Activated CD4-positive, alpha-beta memory T cell treated with anti-CD3 and anti-CD28 coated beads for 36 hours (primary cell): Measurements from ENCODE around the gene ALPK1. TPM values are rescaled to one million over a fixed set of nuclear protein-coding genes. Genes with fewer than 3 reads are reported as not detected.

Source experiments
- CTCF ChIA-PET: fragments of 350-600 bp; sonication (Branson Sonifier 250); formaldehyde crosslinking; loops from one replicate; lab custom pipeline; 2021; ENCODE audit warnings: antibody characterized with exemption, inconsistent platforms; lab: Charles Lee
- POLR2A ChIA-PET: fragments of 350-600 bp; sonication (Branson Sonifier 250); formaldehyde crosslinking; loops from one replicate; lab custom pipeline; 2021; ENCODE audit warnings: antibody characterized with exemption; lab: Charles Lee
- DNase-seq: peaks from one replicate; pipeline ENCODE4 v3.0.0-alpha.2; 2020
- H3K27ac Mint-ChIP-seq: one replicate; pipeline ENCODE4 v1.8.0; 2021; ENCODE audit warnings: mixed read lengths
- H3K27me3 Mint-ChIP-seq: one replicate; pipeline ENCODE4 v1.8.0; 2021; ENCODE audit warnings: mixed read lengths
- H3K36me3 Mint-ChIP-seq: one replicate; pipeline ENCODE4 v1.8.0; 2021; ENCODE audit warnings: mixed read lengths
- H3K4me1 Mint-ChIP-seq: one replicate; pipeline ENCODE4 v1.8.0; 2021; ENCODE audit warnings: low read depth, mixed read lengths
- H3K4me3 Mint-ChIP-seq: one replicate; pipeline ENCODE4 v1.8.0; 2021; ENCODE audit warnings: mild to moderate bottlenecking, mixed read lengths
- H3K9me3 Mint-ChIP-seq: one replicate; pipeline ENCODE4 v1.8.0; 2021; ENCODE audit warnings: mixed read lengths
- intact Hi-C: fragments of 100-400 bp; cut with micrococcal nuclease; formaldehyde crosslinking; loops from one replicate; pipeline ENCODE4 v1.15.1; 2023
- total RNA-seq, 2 experiments: library from RNA; stranded (reverse); gene quantifications; one replicate each; pipeline ENCODE4 v1.2.3, GENCODE V29; 2021

The ALPK1 gene
- total RNA-seq, 2 experiments from 2014 or later, result 21.5 to 22.9 TPM

DNA sequence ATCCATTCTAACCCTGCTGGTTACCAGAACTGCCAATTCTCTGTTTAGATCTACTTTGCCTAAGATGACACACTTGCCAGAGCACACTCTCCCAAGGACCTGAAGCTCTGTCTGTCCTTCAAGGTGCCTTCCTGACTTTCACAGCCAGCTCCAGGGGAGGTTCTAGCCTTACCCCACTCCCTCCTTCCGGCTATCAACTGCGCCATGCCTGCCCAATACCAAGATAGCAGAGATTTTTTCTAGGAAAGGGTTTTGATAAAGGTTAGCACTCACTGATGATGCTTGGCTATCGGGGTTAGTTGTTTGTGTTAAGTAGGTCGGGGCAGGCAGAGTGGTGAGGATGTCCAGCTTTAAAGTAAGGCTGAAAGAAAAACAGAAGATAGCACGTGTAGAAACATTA lies 14.3 kb downstream of the ALPK1 start:
- Mint-ChIP-seq H3K27me3 (no peaks in the 10 kb centered on the region), H3K27ac (no peak overlapping the region), H3K4me3 (no peak overlapping the region), H3K36me3 (peaks cover 14% of the 10 kb centered on the region), H3K4me1 (peaks cover 9% of the 10 kb centered on the region), H3K9me3 (no peaks in the 10 kb centered on the region)
- ChIA-PET CTCF (no interaction called here), POLR2A (no interaction called here)
- DNase-seq, result no peak
- intact Hi-C loops, result no loop called here

DNA sequence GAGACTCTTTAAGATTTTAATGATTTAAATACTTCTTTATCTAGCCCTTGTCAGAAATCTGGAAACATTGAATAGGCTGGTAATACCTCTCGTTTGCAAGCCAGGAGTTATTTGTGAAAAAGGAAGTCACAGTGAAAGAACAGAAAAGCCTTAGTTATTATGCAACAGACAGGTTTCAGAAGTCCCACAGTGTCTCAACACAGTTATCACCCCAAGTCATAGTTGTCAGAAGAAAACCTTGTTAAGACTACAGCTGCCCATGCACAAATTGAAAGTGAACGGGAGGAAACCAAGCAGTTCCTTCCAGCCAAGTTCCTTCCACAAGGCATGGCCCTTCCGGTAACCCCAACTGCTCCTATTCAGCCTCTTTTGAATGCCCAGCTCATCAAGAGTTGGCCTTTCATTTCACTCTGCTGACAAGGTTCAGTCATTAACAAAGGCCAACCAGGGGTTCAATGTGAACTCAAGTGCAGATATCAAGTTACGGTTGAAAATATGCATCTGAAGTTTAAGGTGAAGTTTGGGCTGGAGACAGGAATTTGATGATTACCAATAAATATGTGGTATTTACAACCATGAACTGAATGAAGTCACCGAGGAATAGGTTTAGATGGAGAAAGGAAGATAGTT lies 15.6 kb downstream of the ALPK1 start:
- DNase-seq, result no peak
- Mint-ChIP-seq H3K4me1 (peaks cover 5% of the 10 kb centered on the region), H3K36me3 (peaks cover 16% of the 10 kb centered on the region), H3K27me3 (no peaks in the 10 kb centered on the region), H3K4me3 (no peak overlapping the region), H3K27ac (no peak overlapping the region), H3K9me3 (no peaks in the 10 kb centered on the region)
- intact Hi-C loops, result no loop called here
- ChIA-PET CTCF (interaction anchor here (1.0 kb wide), 1 partner anchor 10 kb away, joined by 4 read pairs; no protein-coding TSS in a partner anchor), POLR2A (no interaction called here)

DNA sequence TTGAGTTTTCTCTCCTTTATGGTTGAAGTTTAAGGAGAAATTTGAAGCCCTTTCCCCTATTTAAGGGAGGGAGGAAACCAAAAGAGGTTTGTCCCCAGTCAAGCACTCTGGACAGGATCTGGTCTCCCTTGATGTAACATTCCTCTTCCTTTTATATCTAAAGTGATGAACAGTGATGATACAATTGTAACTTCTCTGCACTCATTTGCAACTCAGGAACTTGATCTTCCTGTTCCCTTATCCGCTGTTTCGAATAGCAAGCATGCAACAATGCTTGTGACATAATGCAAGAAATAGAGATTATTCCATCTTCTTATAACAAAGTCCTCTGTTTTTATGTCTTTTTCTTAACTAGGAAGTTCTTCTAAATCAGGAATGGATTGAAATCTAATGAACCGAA lies 18.3 kb downstream of the ALPK1 start:
- DNase-seq, result no peak
- no peak overlapping the region for H3K27ac Mint-ChIP-seq
- peaks cover 14% of the 10 kb centered on the region for H3K4me1 Mint-ChIP-seq
- ChIA-PET CTCF (no interaction called here), POLR2A (no interaction called here)
- intact Hi-C loops, result loop anchor here (5.0 kb wide), 1 partner anchor 218 kb away; no protein-coding TSS in a partner anchor
- no peaks in the 10 kb centered on the region for H3K9me3 Mint-ChIP-seq
- peaks cover 10% of the 10 kb centered on the region for H3K36me3 Mint-ChIP-seq
- no peaks in the 10 kb centered on the region for H3K27me3 Mint-ChIP-seq
- H3K4me3 Mint-ChIP-seq, result no peak overlapping the region

DNA sequence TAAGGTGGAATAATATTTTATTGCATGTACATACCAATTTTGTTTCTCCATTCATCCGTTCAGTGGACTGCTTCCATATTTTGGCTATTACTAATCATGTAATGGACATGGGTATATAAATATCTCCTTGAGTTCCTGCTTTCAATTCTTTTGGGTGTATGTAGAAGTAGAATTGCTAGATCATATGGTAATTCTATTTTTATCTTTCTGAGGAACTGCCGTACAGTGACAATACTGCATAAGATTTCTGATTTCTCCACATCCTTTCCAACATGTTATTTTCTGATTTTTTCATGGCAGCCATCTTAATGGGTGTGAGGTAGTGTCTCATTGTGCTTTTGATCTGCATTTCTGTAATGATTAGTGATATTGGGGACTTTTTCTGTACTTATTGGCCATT lies 19.2 kb downstream of the ALPK1 start:
- no peak for DNase-seq
- no peaks in the 10 kb centered on the region for H3K27me3 Mint-ChIP-seq
- no peaks in the 10 kb centered on the region for H3K9me3 Mint-ChIP-seq
- H3K4me1 Mint-ChIP-seq, result peaks cover 16% of the 10 kb centered on the region
- no peak overlapping the region for H3K27ac Mint-ChIP-seq
- no peak overlapping the region for H3K4me3 Mint-ChIP-seq
- H3K36me3 Mint-ChIP-seq, result peaks cover 10% of the 10 kb centered on the region
- intact Hi-C loops, result loop anchor here (5.0 kb wide), 1 partner anchor 219 kb away; no protein-coding TSS in a partner anchor
- ChIA-PET CTCF (no interaction called here), POLR2A (no interaction called here)

DNA sequence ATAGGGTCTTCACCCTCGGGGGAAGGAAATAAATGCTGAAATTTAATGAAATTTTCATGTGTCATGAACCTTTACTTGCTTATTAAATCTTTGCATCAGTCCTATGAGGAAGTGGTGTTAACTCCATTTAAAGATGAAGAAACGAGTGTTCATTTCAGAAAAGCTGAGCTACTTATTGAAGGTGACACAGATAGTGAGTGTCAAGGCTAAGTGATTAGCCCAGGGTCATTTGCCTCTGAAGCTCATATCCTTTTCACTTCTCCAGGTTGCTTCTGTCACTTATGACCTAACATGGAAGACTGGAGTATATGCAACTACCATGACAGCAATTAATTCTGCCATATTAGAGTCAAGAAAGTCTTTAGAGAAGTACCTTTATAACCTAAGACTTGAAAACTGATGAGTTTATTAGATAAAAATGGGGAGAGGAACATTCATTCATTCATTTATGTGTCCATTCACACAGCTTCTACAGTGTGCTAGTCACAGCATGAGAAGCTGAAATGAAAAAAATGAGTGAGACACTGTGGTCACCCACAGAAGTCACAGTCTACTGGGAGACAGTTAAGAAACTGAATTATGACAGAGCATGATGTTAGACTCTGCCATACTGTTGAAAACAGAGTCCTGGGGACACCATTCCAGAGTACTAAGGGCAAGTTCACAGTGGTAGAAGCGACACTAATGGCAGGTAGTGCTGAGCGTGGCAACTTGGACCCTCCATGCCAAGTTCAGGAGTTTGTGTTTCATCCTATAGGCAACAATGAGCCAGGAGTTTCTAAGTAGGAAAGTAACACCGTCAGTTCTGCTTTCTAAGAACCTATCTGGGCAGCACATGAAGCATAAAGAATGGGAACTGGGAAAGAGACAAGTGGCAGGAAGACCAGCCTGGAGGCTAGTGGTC lies 21.3 kb downstream of the ALPK1 start:
- Mint-ChIP-seq H3K4me3 (no peak overlapping the region), H3K9me3 (no peaks in the 10 kb centered on the region), H3K36me3 (peaks cover 8% of the 10 kb centered on the region), H3K27me3 (no peaks in the 10 kb centered on the region), H3K4me1 (peaks cover 22% of the 10 kb centered on the region), H3K27ac (no peak overlapping the region)
- intact Hi-C loops, result loop anchor here (1.0 to 5.0 kb wide), 3 partner anchors 16 to 221 kb away; no protein-coding TSS in a partner anchor
- POLR2A ChIA-PET, result no interaction called here
- CTCF ChIA-PET, result no interaction called here
- DNase-seq, result no peak

DNA sequence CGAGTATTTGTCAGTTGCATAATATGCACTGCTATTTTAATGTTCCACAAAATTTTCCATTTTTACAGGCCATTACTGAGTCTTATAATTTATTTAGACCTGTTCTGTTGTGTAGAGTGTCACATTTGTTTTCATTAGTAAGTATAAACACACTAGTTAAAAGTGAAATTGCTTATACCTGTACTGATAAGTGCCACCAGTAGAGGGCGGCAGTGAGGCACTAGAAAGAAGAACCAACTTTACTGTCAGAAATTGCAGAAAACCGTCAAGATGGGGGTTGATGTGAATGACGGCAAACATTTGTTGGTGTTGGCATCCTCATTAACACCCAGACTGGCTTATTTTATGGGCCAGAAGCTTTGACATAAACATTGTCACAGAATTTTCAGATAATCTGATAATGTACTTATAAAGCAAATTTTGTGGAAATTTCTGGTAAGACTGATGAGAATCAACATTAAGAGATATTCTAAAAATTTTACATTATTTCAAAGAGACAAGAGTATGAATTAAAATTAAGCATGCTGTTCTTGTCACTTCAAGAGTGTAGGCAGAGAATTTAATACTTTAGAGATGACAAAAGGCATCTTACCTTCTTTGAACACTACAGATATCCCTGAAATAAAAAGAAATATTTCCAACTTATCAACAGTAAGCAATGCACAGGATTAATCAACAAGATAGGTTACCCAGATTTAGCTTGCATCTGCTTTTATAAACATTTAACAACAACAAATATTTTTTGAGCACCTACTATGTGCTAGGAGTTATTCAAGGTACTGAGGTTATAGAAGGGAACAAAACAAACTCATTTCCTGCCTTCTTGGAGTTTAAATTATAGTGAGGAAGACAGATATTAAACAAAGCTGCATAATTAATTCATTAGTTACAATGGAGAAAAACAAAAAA lies 24.9 kb downstream of the ALPK1 start:
- Mint-ChIP-seq H3K4me1 (peaks cover 22% of the 10 kb centered on the region), H3K27ac (no peak overlapping the region), H3K9me3 (no peaks in the 10 kb centered on the region), H3K4me3 (no peak overlapping the region), H3K27me3 (no peaks in the 10 kb centered on the region), H3K36me3 (peaks cover 3% of the 10 kb centered on the region)
- POLR2A ChIA-PET, result no interaction called here
- DNase-seq, result peak; percentile 82
- CTCF ChIA-PET, result interaction anchor here (0.8 to 1.7 kb wide), 14 partner anchors 9 to 203 kb away, joined by 3 to 7 read pairs (median 4); no protein-coding TSS in a partner anchor
- intact Hi-C loops, result loop anchor here (1.0 to 10.0 kb wide), 5 partner anchors 37 to 445 kb away; partner anchors contain the start of genes LARP7, TIFA and ZGRF1

DNA sequence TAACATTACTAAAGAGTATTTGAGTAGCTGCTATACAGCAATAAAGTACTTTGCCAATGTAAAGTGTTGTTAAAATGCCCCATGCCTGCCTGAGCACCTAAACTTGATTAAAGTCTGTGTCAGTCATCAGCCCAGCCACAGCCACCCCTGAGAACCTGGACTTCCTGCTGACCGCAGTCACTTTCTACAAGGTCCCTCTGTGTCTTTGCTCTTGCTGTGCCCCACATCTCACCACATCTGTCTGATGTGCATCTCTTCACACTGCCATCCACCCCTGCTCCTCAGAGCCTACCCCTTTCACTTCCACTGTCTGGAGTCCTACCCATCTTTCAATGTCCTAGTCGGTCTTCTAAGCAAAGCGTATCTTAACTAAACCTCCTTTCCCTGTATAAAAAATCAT lies 25.7 kb downstream of the ALPK1 start:
- Mint-ChIP-seq H3K36me3 (peaks cover 1% of the 10 kb centered on the region), H3K27ac (no peak overlapping the region), H3K4me1 (peaks cover 24% of the 10 kb centered on the region), H3K27me3 (no peaks in the 10 kb centered on the region), H3K4me3 (no peak overlapping the region), H3K9me3 (no peaks in the 10 kb centered on the region)
- intact Hi-C loops, result loop anchor here (5.0 to 10.0 kb wide), 4 partner anchors 109 to 444 kb away; partner anchors contain the start of genes LARP7 and ZGRF1
- CTCF ChIA-PET, result interaction anchor here (0.8 to 1.7 kb wide), 8 partner anchors 9 to 194 kb away, joined by 3 to 6 read pairs (median 4); no protein-coding TSS in a partner anchor
- no peak for DNase-seq
- POLR2A ChIA-PET, result no interaction called here

DNA sequence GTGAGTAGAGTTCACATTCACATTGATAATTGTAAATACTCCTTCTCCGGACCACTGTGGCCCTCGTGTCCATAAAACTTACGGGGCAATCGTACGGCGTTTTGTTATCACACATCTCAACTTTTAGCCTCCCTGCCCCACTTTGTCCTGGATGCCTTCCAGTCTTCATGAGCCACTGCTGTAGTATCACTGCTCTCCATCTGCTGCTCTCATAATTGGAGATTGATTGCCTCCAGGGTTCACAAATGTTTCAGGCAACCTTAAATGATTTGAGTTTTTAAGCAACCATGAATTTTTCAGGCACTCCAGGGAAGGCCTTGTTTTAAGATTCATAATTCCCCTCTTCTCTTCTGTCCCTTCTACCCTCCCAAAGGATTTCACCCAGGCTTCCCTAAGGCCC lies 28.4 kb downstream of the ALPK1 start:
- intact Hi-C loops, result loop anchor here (10.0 kb wide), 1 partner anchor 309 kb away; the partner anchor contains the start of genes LARP7 and ZGRF1
- ChIA-PET CTCF (interaction anchor here (1.8 kb wide), 1 partner anchor 198 kb away, joined by 16 read pairs; no protein-coding TSS in a partner anchor), POLR2A (no interaction called here)
- Mint-ChIP-seq H3K9me3 (no peaks in the 10 kb centered on the region), H3K36me3 (peaks cover 1% of the 10 kb centered on the region), H3K27me3 (no peaks in the 10 kb centered on the region), H3K4me3 (no peak overlapping the region), H3K27ac (no peak overlapping the region), H3K4me1 (peaks cover 14% of the 10 kb centered on the region)
- no peak for DNase-seq

DNA sequence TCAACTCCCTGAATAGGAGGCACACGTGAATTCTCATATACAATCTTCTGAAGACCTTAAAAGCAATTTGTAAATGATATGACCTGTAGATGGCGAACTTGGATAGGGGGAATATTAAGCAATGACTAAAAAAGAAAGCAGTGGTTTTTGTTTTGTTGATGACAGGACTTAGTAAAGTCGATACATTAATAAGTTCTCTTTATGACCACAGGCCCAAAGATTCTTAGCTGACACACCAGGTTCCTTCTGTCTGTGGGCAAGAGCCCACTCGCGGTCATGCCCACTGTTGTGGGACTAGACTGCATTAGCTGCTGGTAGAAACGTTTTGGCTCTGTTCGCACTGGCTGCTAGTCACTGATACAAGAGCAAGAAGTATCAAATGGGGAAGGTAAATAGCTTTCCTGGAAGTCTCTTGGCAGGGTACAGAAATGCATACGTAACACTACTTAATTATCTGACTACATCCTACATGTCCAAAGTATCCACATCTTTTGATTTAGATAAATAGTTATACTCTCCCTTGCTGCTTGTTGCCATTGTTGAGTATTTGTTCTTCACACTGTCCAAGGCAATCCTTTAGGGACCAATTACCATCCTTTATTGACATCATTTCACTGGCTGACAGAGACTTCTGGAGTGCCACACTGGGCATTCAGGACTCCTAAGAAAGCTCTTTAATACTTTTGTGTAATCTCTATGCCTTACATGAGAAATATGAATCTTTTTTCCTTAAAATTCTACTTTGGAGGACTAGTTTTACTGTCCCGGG lies 31.0 kb downstream of the ALPK1 start:
- H3K4me1 Mint-ChIP-seq, result peaks cover 5% of the 10 kb centered on the region
- H3K27me3 Mint-ChIP-seq, result no peaks in the 10 kb centered on the region
- intact Hi-C loops, result loop anchor here (1.0 to 10.0 kb wide), 3 partner anchors 195 to 307 kb away; partner anchors contain the start of genes LARP7 and ZGRF1
- no peaks in the 10 kb centered on the region for H3K9me3 Mint-ChIP-seq
- DNase-seq, result peak; percentile 24
- peaks cover 1% of the 10 kb centered on the region for H3K36me3 Mint-ChIP-seq
- no peak overlapping the region for H3K27ac Mint-ChIP-seq
- no peak overlapping the region for H3K4me3 Mint-ChIP-seq
- POLR2A ChIA-PET, result interaction anchor here (1.4 kb wide), 1 partner anchor 42 kb away, joined by 3 read pairs; the partner anchor contains the start of gene TIFA
- CTCF ChIA-PET, result interaction anchor here (0.6 to 5.0 kb wide), 16 partner anchors 9 to 610 kb away, joined by 3 to 44 read pairs (median 5); partner anchors contain the start of genes LARP7 and NEUROG2

DNA sequence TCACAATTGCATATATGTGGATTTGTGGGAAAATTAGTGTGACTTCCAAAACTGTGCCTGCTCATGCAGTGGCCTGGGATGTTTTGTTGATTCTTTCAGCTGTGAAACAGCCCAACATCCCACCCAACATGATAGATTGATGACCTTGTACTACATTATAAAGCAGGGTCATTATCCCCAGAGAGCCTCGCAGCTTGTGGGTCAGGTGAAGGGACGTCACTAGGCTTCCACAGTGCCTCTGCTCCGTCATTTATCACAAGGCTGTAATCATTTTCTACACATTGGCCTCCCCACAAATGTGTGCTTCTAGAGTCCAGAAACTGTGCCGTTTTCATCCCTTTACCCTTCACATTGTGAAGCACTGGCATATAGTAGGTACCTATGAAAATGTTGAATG lies 31.6 kb downstream of the ALPK1 start:
- Mint-ChIP-seq H3K4me3 (no peak overlapping the region), H3K4me1 (peaks cover 5% of the 10 kb centered on the region), H3K27me3 (no peaks in the 10 kb centered on the region), H3K9me3 (no peaks in the 10 kb centered on the region), H3K36me3 (peaks cover 1% of the 10 kb centered on the region), H3K27ac (no peak overlapping the region)
- CTCF ChIA-PET, result interaction anchor here (0.7 to 5.0 kb wide), 10 partner anchors 179 to 609 kb away, joined by 3 to 44 read pairs (median 6); partner anchors contain the start of gene LARP7
- POLR2A ChIA-PET, result interaction anchor here (1.4 kb wide), 1 partner anchor 42 kb away, joined by 3 read pairs; the partner anchor contains the start of gene TIFA
- intact Hi-C loops, result loop anchor here (1.0 to 10.0 kb wide), 3 partner anchors 195 to 306 kb away; partner anchors contain the start of genes LARP7 and ZGRF1
- DNase-seq, result no peak
